ENCODE data around the gene TIGD7.

GRCh38 chr16:3348547-3349167, 43.4 kb upstream of the TIGD7 start:
- TF ChIP-seq CTCF (conservative IDR thresholded peaks at IDR 0.05 in 1 of 2, IDR thresholded peaks at IDR 0.05 in 1 of 2; ENCODE audit: extremely low read depth in 1 of 2, insufficient read depth in 1 of 2, low read depth in 1 of 2, low read length in 2 of 2) (no peak), EZH2 (IDR thresholded peaks at IDR 0.05; ENCODE audit: borderline replicate concordance, low read length) (no peak)
